A204.1 (cell line): Measurements from ENCODE around the gene IQGAP2.
"Not testable (repeated sequence)": the region's sequence is repeated elsewhere in the genome, so short reads cannot be mapped to it uniquely, and the experiment has no call there.

Source experiments
- FAIRE-seq: peaks from 2 replicates; lab custom pipeline; 2012; peaks lifted over from hg19 to GRCh38; lab: Jason Lieb, UNC

Gene IQGAP2

GRCh38 chr5:76402886-76403765 lies at the start of gene IQGAP2:
Gene IQGAP2, plus strand, starts transcription at chr5:76403285. Its CDS starts 261 bp downstream, at chr5:76403546.
- no peak for FAIRE-seq

- no peak for FAIRE-seq
Observed at GRCh38 chr5:76356887-76357286, 46.2 kb upstream of the IQGAP2 start.

- FAIRE-seq = no peak
Observed at GRCh38 chr5:76363352-76364225, 39.5 kb upstream of the IQGAP2 start.

- no peak for FAIRE-seq
Observed at GRCh38 chr5:76364226-76364589, 38.9 kb upstream of the IQGAP2 start.

GRCh38 chr5:76365561-76365960 lies 37.5 kb upstream of the IQGAP2 start:
- FAIRE-seq = no peak

GRCh38 chr5:76366596-76366995 lies 36.5 kb upstream of the IQGAP2 start:
- FAIRE-seq = no peak

GRCh38 chr5:76367623-76368371 lies 35.3 kb upstream of the IQGAP2 start:
- FAIRE-seq = no peak

- FAIRE-seq = no peak
Observed at GRCh38 chr5:76368941-76369340, 34.1 kb upstream of the IQGAP2 start.

GRCh38 chr5:76369668-76370067 lies 33.4 kb upstream of the IQGAP2 start:
- not testable (repeated sequence) for FAIRE-seq

GRCh38 chr5:76371960-76372322 lies 31.1 kb upstream of the IQGAP2 start:
- no peak for FAIRE-seq

- FAIRE-seq = no peak
Observed at GRCh38 chr5:76372323-76373054, 30.6 kb upstream of the IQGAP2 start.

GRCh38 chr5:76376148-76376865 lies 26.8 kb upstream of the IQGAP2 start:
- FAIRE-seq = no peak

- no peak for FAIRE-seq
Observed at GRCh38 chr5:76376866-76377230, 26.2 kb upstream of the IQGAP2 start.

GRCh38 chr5:76378355-76378754 lies 24.7 kb upstream of the IQGAP2 start:
- no peak for FAIRE-seq

GRCh38 chr5:76379316-76379715 lies 23.8 kb upstream of the IQGAP2 start:
- no peak for FAIRE-seq

- no peak for FAIRE-seq
Observed at GRCh38 chr5:76379855-76380254, 23.2 kb upstream of the IQGAP2 start.

GRCh38 chr5:76380346-76381066 lies 22.6 kb upstream of the IQGAP2 start:
- no peak for FAIRE-seq

GRCh38 chr5:76383126-76383832 lies 19.8 kb upstream of the IQGAP2 start:
- FAIRE-seq = no peak

- FAIRE-seq = no peak
Observed at GRCh38 chr5:76384189-76384588, 18.9 kb upstream of the IQGAP2 start.

GRCh38 chr5:76384705-76385104 lies 18.4 kb upstream of the IQGAP2 start:
- no peak for FAIRE-seq
